Ishikawa (cell line): ENCODE data around the gene AOX1.

ENCODE experiments used
- TAF1 ChIP-seq: IDR thresholded peaks from 2 replicates; pipeline ENCODE4 v1.6.1; 2012; ENCODE audit warnings: low read depth, mild to moderate bottlenecking
- TCF12 ChIP-seq: IDR thresholded peaks from 2 replicates; pipeline ENCODE4 v1.6.1; 2012; ENCODE audit warnings: low read depth
- TF ChIP-seq, protein P1 (sequence below): IDR thresholded peaks from 2 replicates; pipeline ENCODE4 v1.6.1; 2012
- TF ChIP-seq, protein P2 (sequence below): IDR thresholded peaks from 2 replicates; pipeline ENCODE4 v1.6.1; 2012; ENCODE audit warnings: low read depth, mild to moderate bottlenecking

DNA sequence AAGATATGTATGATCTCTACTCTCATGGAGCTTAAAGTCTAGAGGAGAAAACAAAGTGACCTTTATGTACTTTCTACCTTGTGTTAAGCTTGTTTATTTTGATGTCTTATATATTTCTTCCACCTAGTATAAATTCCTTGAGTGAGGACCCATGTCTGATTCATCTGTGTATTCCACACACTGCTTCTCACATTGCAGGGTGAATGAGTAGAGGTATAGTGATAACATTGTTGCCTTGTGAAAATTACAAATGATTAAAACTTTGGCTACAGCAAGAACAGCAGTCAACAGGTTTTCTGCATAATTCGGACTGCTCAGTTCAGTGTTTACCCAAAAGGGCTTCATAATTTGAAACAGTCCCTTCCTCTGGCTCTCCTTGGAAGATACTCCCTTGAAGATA lies 36.3 kb downstream of the AOX1 start:
- TF ChIP-seq TAF1 (no peak), TCF12 (no peak)
- TF ChIP-seq, protein P1, sequence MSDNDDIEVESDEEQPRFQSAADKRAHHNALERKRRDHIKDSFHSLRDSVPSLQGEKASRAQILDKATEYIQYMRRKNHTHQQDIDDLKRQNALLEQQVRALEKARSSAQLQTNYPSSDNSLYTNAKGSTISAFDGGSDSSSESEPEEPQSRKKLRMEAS: no peak
- TF ChIP-seq, protein P2, sequence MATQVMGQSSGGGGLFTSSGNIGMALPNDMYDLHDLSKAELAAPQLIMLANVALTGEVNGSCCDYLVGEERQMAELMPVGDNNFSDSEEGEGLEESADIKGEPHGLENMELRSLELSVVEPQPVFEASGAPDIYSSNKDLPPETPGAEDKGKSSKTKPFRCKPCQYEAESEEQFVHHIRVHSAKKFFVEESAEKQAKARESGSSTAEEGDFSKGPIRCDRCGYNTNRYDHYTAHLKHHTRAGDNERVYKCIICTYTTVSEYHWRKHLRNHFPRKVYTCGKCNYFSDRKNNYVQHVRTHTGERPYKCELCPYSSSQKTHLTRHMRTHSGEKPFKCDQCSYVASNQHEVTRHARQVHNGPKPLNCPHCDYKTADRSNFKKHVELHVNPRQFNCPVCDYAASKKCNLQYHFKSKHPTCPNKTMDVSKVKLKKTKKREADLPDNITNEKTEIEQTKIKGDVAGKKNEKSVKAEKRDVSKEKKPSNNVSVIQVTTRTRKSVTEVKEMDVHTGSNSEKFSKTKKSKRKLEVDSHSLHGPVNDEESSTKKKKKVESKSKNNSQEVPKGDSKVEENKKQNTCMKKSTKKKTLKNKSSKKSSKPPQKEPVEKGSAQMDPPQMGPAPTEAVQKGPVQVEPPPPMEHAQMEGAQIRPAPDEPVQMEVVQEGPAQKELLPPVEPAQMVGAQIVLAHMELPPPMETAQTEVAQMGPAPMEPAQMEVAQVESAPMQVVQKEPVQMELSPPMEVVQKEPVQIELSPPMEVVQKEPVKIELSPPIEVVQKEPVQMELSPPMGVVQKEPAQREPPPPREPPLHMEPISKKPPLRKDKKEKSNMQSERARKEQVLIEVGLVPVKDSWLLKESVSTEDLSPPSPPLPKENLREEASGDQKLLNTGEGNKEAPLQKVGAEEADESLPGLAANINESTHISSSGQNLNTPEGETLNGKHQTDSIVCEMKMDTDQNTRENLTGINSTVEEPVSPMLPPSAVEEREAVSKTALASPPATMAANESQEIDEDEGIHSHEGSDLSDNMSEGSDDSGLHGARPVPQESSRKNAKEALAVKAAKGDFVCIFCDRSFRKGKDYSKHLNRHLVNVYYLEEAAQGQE: no peak
